Prostate gland (tissue), 2 donors: ENCODE measurements around the gene LDB1.

Experiments used
- POLR2AphosphoS5 ChIP-seq: sonication (generic); formaldehyde crosslinking; IDR thresholded peaks from one replicate; pipeline ENCODE4 v1.6.1; 2017; ENCODE audit warnings: antibody characterized with exemption
- TF ChIP-seq, protein P1 (sequence below), 4 experiments: fragments of 200-600 bp in 2 of 4; fragments of 450-650 bp in 2 of 4; sonication (generic) in 2 of 4; IDR thresholded peaks; 1 replicate in 3 of 4; 2 replicates in 1 of 4; pipeline ENCODE4 v1.5.1; 2016 to 2019; ENCODE audit warnings: antibody characterized with exemption in 4 of 4, mild to moderate bottlenecking in 2 of 4, moderate library complexity in 2 of 4

DNA sequence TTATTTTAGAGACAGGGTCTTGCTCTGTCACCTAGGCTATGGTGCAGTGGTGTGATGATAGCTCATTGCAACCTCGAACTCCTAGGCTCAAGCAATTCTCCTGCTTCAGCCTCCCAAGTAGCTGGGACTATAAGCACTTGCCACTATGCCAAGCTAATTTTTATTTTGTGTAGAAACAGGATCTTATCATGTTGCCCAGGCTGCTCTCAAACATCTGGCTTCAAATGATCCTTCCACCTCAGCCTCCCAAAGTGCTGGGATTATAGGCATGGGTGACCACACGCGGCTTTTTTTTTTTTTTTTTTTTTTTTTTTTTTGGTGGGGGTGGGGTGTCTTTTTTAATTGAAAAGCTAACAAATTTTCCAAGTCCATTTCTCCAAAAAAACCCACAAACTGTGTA, 36.6 kb downstream of the LDB1 start:
- TF ChIP-seq, protein P1, sequence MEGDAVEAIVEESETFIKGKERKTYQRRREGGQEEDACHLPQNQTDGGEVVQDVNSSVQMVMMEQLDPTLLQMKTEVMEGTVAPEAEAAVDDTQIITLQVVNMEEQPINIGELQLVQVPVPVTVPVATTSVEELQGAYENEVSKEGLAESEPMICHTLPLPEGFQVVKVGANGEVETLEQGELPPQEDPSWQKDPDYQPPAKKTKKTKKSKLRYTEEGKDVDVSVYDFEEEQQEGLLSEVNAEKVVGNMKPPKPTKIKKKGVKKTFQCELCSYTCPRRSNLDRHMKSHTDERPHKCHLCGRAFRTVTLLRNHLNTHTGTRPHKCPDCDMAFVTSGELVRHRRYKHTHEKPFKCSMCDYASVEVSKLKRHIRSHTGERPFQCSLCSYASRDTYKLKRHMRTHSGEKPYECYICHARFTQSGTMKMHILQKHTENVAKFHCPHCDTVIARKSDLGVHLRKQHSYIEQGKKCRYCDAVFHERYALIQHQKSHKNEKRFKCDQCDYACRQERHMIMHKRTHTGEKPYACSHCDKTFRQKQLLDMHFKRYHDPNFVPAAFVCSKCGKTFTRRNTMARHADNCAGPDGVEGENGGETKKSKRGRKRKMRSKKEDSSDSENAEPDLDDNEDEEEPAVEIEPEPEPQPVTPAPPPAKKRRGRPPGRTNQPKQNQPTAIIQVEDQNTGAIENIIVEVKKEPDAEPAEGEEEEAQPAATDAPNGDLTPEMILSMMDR (IDR thresholded peaks at IDR 0.05): no peak
- no peak for TF ChIP-seq POLR2AphosphoS5
